Liver (tissue), 3 donors: Measurements from ENCODE around the gene RPUSD1.

Experiments used
- EGR1 ChIP-seq, 2 donors: IDR thresholded peaks; 2 replicates each; pipeline ENCODE4 v1.6.1; 2016 to 2018; ENCODE audit warnings: antibody characterized with exemption in 2 of 2, low read depth in 2 of 2
- GABPA ChIP-seq, 2 donors: IDR thresholded peaks in 1 of 2; conservative IDR thresholded peaks in 1 of 2; 2 replicates each; pipeline ENCODE4 v1.6.1; 2016; ENCODE audit warnings: antibody characterized with exemption in 2 of 2, mild to moderate bottlenecking in 1 of 2, moderate library complexity in 1 of 2
- HNF4G ChIP-seq: IDR thresholded peaks from 2 replicates; pipeline ENCODE4 v1.6.1; 2016; ENCODE audit warnings: antibody characterized with exemption
- JUND ChIP-seq, 2 donors: IDR thresholded peaks; 2 replicates each; pipeline ENCODE4 v1.6.1; 2016; ENCODE audit warnings: antibody characterized with exemption in 2 of 2
- TF ChIP-seq, protein P1 (sequence below): fragments of 150-350 bp; IDR thresholded peaks from 2 replicates; pipeline ENCODE4 v1.5.1; 2017; ENCODE audit warnings: improper control_type of control experiment, low read depth, low read length; ENCODE audit not compliant: missing input control
- TF ChIP-seq, protein P2 (sequence below): IDR thresholded peaks from 2 replicates; pipeline ENCODE4 v1.6.1; 2016; ENCODE audit warnings: antibody characterized with exemption, mild to moderate bottlenecking
- donor health status: healthy.
- donor health status: healthy.

DNA sequence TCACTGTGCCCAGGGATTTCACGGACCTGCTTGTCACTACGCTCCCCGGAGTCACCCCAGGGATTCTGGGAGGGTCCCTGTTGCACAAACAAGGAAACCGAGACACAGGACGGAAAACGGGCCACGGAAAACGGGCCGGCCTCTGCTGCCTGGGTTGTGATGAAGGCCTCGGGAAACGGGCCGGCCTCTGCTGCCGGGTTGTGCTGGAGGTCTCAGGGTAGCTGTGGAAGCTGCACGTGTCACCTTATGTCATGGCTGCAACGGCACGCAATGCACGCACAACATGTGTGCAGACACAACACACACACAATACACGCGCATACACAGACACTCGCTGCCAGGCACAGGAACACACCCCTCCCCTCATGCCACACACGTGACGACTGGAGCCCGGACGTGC, 39.3 kb upstream of the RPUSD1 start:
- TF ChIP-seq, protein P1, sequence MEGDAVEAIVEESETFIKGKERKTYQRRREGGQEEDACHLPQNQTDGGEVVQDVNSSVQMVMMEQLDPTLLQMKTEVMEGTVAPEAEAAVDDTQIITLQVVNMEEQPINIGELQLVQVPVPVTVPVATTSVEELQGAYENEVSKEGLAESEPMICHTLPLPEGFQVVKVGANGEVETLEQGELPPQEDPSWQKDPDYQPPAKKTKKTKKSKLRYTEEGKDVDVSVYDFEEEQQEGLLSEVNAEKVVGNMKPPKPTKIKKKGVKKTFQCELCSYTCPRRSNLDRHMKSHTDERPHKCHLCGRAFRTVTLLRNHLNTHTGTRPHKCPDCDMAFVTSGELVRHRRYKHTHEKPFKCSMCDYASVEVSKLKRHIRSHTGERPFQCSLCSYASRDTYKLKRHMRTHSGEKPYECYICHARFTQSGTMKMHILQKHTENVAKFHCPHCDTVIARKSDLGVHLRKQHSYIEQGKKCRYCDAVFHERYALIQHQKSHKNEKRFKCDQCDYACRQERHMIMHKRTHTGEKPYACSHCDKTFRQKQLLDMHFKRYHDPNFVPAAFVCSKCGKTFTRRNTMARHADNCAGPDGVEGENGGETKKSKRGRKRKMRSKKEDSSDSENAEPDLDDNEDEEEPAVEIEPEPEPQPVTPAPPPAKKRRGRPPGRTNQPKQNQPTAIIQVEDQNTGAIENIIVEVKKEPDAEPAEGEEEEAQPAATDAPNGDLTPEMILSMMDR: no peak
- no peak for TF ChIP-seq JUND (IDR thresholded peaks at IDR 0.05)
- no peak for TF ChIP-seq HNF4G
- TF ChIP-seq, protein P2, sequence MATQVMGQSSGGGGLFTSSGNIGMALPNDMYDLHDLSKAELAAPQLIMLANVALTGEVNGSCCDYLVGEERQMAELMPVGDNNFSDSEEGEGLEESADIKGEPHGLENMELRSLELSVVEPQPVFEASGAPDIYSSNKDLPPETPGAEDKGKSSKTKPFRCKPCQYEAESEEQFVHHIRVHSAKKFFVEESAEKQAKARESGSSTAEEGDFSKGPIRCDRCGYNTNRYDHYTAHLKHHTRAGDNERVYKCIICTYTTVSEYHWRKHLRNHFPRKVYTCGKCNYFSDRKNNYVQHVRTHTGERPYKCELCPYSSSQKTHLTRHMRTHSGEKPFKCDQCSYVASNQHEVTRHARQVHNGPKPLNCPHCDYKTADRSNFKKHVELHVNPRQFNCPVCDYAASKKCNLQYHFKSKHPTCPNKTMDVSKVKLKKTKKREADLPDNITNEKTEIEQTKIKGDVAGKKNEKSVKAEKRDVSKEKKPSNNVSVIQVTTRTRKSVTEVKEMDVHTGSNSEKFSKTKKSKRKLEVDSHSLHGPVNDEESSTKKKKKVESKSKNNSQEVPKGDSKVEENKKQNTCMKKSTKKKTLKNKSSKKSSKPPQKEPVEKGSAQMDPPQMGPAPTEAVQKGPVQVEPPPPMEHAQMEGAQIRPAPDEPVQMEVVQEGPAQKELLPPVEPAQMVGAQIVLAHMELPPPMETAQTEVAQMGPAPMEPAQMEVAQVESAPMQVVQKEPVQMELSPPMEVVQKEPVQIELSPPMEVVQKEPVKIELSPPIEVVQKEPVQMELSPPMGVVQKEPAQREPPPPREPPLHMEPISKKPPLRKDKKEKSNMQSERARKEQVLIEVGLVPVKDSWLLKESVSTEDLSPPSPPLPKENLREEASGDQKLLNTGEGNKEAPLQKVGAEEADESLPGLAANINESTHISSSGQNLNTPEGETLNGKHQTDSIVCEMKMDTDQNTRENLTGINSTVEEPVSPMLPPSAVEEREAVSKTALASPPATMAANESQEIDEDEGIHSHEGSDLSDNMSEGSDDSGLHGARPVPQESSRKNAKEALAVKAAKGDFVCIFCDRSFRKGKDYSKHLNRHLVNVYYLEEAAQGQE: no peak
- TF ChIP-seq EGR1 (IDR thresholded peaks at IDR 0.05; ENCODE audit: low read depth in 2 of 2): no peak
- no peak for TF ChIP-seq GABPA (IDR thresholded peaks at IDR 0.05 in 1 of 2, conservative IDR thresholded peaks at IDR 0.05 in 1 of 2)
